GM21360 (cell line): ENCODE data around the gene SEMA3A.

Experiments used
- ATAC-seq: cut with Tn5 transposase; IDR thresholded peaks from one replicate; pipeline ENCODE4 v1.9.1; 2021; ENCODE audit warnings: mild to moderate bottlenecking, moderate library complexity; ENCODE audit not compliant: unreplicated experiment

The SEMA3A gene

GRCh38 chr7:84113906-84114850 lies 80.4 kb downstream of the SEMA3A start:
- no peak for ATAC-seq

DNA sequence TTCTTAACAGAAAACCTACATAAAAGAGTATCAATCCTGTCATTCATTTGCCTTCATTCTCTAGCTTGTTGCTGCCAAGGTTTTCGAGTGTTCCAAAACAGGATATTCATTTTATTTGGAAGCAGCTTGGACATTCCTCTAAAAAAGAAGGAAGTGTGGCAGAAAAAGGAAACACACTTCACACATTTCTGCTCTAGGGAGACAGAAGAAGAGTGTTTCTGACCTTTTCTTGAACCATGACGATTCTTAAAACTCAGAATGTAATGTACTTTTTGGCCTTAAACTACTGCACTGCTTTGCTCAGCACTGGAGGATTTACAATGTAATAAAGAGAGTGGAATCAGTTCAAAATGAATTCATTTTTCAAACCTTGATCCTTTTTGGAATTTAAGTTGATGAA lies 81.3 kb downstream of the SEMA3A start:
- ATAC-seq = no peak

DNA sequence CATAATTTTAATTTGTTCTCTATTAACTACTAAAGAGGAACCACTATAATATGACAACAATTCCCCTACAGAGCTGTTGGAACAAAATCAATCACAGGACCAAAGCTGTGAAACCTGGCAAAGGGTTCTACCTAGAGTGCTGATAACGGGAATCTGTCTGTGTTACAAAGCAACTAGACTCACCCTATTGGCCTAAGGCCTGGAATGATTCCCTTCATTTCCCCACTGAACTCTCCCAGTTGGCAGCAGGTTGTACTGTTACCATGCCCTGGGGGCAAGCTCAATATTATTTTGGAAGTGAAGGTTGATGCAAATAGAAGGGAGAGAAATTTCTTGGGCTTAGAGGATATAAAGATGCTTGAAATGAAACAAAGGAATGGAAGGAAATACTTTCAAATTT lies 81.8 kb downstream of the SEMA3A start:
- ATAC-seq = no peak

- ATAC-seq = no peak
Observed at GRCh38 chr7:84111842-84112241, 82.7 kb downstream of the SEMA3A start.

GRCh38 chr7:84110400-84110799 lies 84.2 kb downstream of the SEMA3A start:
- no peak for ATAC-seq

- no peak for ATAC-seq
Observed at GRCh38 chr7:84108787-84109186, 85.8 kb downstream of the SEMA3A start.

- no peak for ATAC-seq
Observed at GRCh38 chr7:84108119-84108518, 86.5 kb downstream of the SEMA3A start.

DNA sequence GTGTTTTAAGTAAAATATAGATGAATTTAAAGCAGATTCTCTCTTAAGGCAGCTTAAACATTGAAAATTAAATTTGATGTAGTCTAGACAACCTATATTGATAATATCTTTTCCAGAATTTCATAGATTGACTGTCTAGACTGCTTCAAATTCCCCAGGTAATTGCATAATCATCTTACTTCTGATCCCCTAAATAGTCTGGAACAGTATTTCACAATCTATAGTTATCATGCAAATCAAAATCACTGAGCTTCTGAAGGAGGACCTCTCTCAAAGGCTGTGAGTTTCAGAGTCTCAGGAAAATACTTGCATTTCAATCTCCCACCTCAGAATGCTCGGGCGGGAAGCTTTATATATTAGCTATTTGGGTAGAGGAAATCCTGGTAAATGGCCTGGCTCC lies 87.3 kb downstream of the SEMA3A start:
- no peak for ATAC-seq

DNA sequence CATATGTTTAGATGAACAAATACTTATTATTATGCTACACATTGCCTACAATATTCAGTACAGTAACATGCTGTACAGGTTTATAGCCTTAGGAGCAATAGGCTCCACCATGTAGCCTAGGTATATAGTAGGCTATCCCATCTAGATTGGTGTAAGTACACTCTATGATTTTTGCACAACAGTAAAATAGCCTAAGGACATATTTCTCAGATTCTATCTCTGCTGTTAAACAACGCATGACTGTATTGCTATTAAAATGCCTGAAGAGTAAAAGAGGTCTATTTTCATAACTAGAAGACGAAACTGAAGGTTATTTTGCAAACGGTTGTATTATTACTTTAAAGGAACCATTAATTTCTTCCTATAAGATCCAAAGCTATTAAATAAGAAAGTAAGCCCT lies 88.3 kb downstream of the SEMA3A start:
- ATAC-seq = no peak

- ATAC-seq = no peak
Observed at GRCh38 chr7:84105586-84105985, 89.0 kb downstream of the SEMA3A start.

- no peak for ATAC-seq
Observed at GRCh38 chr7:84104826-84105225, 89.8 kb downstream of the SEMA3A start.

GRCh38 chr7:84102213-84102612 lies 92.4 kb downstream of the SEMA3A start:
- ATAC-seq = no peak

DNA sequence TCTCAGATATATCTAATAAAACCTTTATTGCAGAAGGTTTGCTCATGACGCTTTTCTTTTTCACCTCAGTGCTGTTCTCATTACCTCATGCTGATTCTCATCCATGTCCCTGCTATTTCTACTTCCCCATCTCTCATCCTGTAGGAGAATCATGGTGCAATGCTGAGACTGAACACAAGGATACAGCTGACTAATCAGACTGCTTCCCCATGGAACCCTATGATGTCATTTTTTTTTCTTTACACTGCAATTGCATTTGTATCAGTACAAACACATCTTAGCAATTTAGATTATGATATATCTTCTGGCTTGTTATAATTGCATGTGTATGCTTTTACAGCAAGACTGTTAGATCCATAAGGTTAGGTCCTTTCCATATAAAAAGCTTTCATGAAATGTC lies 93.7 kb downstream of the SEMA3A start:
- ATAC-seq = no peak

- ATAC-seq = no peak
Observed at GRCh38 chr7:84095971-84096370, 98.6 kb downstream of the SEMA3A start.

DNA sequence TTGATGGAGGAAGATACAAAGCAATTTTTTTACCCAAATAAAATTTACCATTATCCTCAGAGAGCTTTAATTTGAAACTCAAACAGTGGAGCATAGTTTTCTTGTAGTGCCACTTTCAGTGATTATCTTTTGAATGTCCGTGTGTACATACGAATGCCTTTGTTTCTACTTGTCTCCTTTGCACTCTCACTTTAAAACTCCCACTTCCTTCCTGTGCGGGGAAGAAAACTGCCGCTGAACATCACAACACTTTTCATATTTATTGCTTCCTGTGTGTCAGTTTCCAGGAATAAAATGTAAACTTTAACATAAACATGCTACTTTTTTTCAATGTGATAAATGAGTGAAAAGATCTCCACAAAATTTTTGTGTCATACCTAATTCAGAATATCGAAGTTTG lies 102.4 kb downstream of the SEMA3A start:
- ATAC-seq = no peak

- ATAC-seq = no peak
Observed at GRCh38 chr7:84091318-84091717, 103.3 kb downstream of the SEMA3A start.

DNA sequence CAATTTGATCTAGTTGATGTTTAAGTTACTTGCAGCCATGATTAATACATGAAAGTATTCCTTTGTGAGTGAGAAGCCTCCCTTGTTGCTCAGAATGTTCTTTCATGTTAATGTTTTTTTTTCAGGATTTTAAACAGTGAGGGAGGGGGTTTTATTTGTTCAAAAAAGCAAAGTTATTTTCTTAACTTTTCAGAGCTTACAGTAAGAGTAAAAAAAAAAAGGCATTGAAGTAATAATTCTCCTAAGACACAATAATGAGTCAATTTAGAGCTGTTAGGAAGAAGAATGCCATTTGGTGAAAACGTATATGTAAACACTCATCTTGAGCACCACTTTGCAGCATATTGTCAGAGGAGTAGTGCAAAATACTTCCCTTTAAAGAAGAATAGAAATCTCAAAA lies 105.8 kb downstream of the SEMA3A start:
- ATAC-seq = no peak

GRCh38 chr7:84085998-84086397 lies 108.6 kb downstream of the SEMA3A start:
- no peak for ATAC-seq

- no peak for ATAC-seq
Observed at GRCh38 chr7:84085147-84085546, 109.4 kb downstream of the SEMA3A start.

- ATAC-seq = no peak
Observed at GRCh38 chr7:84083846-84084245, 110.7 kb downstream of the SEMA3A start.

DNA sequence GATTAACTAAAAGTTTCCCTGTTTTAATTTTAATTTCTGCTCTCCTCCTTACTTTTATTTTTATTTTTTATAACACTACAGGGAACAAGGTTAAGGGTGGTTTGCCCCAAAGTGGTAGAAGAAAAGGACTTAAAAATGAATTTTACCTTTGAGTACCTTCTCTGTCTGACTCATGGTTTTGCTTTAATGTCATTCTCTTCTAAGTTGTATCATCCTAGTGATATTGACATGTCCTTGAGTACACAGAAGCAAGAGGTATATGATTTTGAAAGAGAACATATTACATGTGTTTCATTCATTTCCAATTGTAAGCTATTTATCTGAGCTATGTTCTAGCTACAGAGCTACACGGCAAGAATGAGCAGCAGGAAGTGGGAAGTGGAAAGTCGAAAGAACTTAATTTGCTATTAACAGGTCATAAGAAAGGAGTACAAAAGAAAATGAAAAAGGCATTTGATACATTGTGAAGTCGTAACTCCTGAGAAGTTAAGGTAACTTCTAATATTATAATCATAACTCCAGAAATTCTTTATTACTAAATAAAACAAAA lies 112.5 kb downstream of the SEMA3A start:
- ATAC-seq = no peak

DNA sequence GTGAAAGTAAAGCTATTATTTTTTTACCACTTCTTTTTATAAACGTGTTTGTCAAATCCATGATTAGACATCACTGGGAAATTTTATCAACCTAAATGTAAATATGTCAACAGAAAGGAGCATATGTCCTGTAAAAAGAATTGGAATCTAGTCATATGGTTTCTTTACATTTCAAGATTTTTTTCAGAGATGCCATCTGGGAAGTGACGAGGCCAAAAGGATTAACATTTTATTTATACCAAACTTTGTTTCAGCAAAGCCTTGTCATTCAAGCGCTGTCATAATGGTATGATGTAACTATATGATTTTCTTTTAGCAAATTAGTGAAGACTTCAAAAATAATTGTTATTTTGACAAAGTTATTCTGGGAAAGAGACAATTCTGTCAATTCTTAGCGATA lies 117.3 kb downstream of the SEMA3A start:
- no peak for ATAC-seq

DNA sequence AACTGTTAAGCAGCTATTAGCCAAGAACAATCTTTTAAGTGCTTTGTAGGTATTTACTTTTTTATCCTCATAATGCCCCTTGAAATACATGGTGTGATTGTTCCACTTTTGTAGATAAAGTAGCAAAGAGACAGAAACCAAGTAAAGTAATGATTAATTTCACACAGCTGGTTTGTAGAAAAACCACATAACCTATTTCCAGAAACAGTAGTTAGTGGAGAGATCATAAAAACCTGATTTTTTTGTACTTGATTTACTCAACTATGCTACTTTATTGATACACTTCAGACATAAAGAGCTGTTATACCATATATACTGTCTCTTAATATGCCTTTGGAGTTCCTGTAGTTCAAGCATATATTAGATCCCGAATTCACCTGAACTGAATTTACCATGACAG lies 118.4 kb downstream of the SEMA3A start:
- no peak for ATAC-seq
